Lower leg skin (tissue), 3 donors: ENCODE measurements around the gene REEP6.

Experiments
- POLR2A ChIP-seq, 2 donors: fragments of 450-650 bp; IDR thresholded peaks; one replicate each; pipeline ENCODE4 v1.6.1; 2016 to 2017; ENCODE audit warnings: antibody characterized with exemption in 2 of 2, mild to moderate bottlenecking in 1 of 2, moderate library complexity in 1 of 2
- TF ChIP-seq, protein P1 (sequence below), 3 donors: fragments of 450-650 bp; IDR thresholded peaks; one replicate each; pipeline ENCODE4 v1.5.1; 2016; ENCODE audit warnings: antibody characterized with exemption in 3 of 3, mild to moderate bottlenecking in 3 of 3, moderate library complexity in 2 of 3

DNA sequence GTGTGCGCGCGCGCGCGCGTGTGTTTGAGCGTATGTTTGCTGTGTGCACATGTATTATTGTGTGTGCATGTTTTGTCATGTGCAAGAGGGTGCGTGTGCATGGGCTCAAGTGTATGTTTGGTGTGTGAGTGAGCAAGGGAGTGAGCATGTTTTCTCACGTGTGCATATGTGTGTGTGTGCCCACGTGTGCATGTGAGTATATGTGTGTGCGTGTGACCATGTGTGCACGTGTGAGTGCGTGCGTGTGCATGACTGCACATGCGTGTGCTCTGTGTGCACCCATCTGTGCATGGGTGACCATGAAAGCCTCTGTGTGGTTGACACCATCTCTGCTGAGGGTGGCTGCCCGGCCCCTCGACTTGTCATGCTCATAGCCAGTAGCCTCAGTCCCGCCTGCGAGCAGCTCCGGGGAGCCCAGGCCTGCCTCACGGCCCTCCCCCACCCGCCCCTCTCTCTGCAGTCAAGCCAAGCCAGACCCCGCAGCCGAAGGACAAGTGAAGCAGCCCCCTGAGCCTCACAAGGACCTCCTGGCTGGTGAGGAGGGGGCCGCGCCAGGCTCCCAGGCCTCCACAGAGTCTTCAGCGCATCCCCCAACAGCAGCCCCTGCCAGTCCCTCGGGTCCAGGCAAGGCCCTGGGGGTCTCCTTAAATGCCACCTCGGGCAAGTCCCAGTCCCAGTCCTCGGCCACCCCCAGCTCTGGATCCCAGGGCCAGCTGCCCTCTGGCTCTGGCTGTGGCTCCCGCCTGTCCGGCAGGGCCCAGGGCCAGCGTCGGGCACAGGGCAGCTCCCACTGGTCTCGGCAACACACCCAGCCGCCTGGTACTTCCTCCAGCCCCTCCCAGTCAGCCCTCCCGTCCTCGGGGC, 6.0 kb downstream of the REEP6 start:
- TF ChIP-seq, protein P1, sequence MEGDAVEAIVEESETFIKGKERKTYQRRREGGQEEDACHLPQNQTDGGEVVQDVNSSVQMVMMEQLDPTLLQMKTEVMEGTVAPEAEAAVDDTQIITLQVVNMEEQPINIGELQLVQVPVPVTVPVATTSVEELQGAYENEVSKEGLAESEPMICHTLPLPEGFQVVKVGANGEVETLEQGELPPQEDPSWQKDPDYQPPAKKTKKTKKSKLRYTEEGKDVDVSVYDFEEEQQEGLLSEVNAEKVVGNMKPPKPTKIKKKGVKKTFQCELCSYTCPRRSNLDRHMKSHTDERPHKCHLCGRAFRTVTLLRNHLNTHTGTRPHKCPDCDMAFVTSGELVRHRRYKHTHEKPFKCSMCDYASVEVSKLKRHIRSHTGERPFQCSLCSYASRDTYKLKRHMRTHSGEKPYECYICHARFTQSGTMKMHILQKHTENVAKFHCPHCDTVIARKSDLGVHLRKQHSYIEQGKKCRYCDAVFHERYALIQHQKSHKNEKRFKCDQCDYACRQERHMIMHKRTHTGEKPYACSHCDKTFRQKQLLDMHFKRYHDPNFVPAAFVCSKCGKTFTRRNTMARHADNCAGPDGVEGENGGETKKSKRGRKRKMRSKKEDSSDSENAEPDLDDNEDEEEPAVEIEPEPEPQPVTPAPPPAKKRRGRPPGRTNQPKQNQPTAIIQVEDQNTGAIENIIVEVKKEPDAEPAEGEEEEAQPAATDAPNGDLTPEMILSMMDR (IDR thresholded peaks at IDR 0.05), result no peak
- TF ChIP-seq POLR2A (IDR thresholded peaks at IDR 0.05), result no peak
